Panc1 (cell line): Measurements from ENCODE around the gene UCP3. TPM values are rescaled to one million over a fixed set of nuclear protein-coding genes. Genes with fewer than 3 reads are reported as not detected.

Experiments used
- ATAC-seq: fragments of 200-7000 bp; cut with Tn5 transposase; 2 replicates; pipeline ENCODE4 v1.9.1; 2020; ENCODE audit warnings: mild to moderate bottlenecking, moderate library complexity
- BruUV-seq: library from RNA; stranded (reverse); fragments of 400-500 nt; replicated peaks from 2 replicates; lab custom pipeline; 2021; lab: Mats Ljungman, UMichigan
- CTCF ChIA-PET: fragments of 300-600 bp; sonication (Branson Sonifier 250); formaldehyde crosslinking; loops from one replicate; lab custom pipeline; 2022; ENCODE audit warnings: antibody characterized with exemption; lab: Charles Lee
- POLR2A ChIA-PET: fragments of 300-600 bp; sonication (Branson Sonifier 250); formaldehyde crosslinking; loops from one replicate; lab custom pipeline; 2022; ENCODE audit warnings: antibody characterized with exemption; lab: Charles Lee
- DNase-seq: peaks from one replicate; pipeline ENCODE4 v3.0.0-alpha.2; 2010; ENCODE audit warnings: low read depth, low spot score
- H3K27ac ChIP-seq: 2 replicates; pipeline ENCODE4 v1.5.1; 2011; ENCODE audit warnings: mild to moderate bottlenecking, low read length, inconsistent platforms
- H3K27me3 ChIP-seq: fragments of 200-500 bp; sonication (Bioruptor generic); 2 replicates; pipeline ENCODE4 v1.6.0; 2014; ENCODE audit warnings: low read length, inconsistent platforms; ENCODE audit not compliant: control insufficient read depth, insufficient read depth
- H3K36me3 ChIP-seq: fragments of 200-500 bp; sonication (Bioruptor generic); 2 replicates; pipeline ENCODE4 v1.5.1; 2014; ENCODE audit warnings: inconsistent platforms, mild to moderate bottlenecking, low read length, moderate library complexity; ENCODE audit not compliant: control insufficient read depth, insufficient read depth
- H3K4me1 ChIP-seq: 2 replicates; pipeline ENCODE4 v1.5.1; 2011; ENCODE audit warnings: inconsistent platforms, mild to moderate bottlenecking, low read length, moderate library complexity; ENCODE audit not compliant: control insufficient read depth, insufficient read depth
- H3K4me3 ChIP-seq, 2 experiments: 2 replicates each; pipeline ENCODE4 v1.5.1; 2011 to 2012; ENCODE audit warnings: low read depth in 2 of 2, low read length in 2 of 2, mild to moderate bottlenecking in 2 of 2, inconsistent platforms in 1 of 2, moderate library complexity in 1 of 2
- H3K9me3 ChIP-seq: fragments of 200-500 bp; sonication (Bioruptor generic); 2 replicates; pipeline ENCODE4 v1.5.1; 2014; ENCODE audit warnings: low read depth, mild to moderate bottlenecking, inconsistent platforms, low read length, moderate library complexity; ENCODE audit not compliant: control insufficient read depth, insufficient read depth
- POLR2AphosphoS5 ChIP-seq: IDR thresholded peaks from 2 replicates; pipeline ENCODE4 v1.6.1; 2012; ENCODE audit warnings: mild to moderate bottlenecking, low read depth, low read length, moderate library complexity
- SIN3A ChIP-seq: IDR thresholded peaks from 2 replicates; pipeline ENCODE4 v1.6.1; 2012; ENCODE audit warnings: low read depth, mild to moderate bottlenecking, low read length, moderate library complexity, borderline replicate concordance; ENCODE audit not compliant: insufficient read depth
- TCF7L2 ChIP-seq: IDR thresholded peaks from 2 replicates; pipeline ENCODE4 v1.6.1; 2011; ENCODE audit warnings: mild to moderate bottlenecking, low read depth, low read length, inconsistent platforms
- in situ Hi-C: cut with HindIII; loops from 2 replicates; pipeline ENCODE4 v1.10.0; 2016; ENCODE audit warnings: low sequenced_read_pairs, low pct_unique_long_range_greater_than_20kb
- intact Hi-C: fragments of 100-400 bp; cut with micrococcal nuclease; formaldehyde crosslinking; loops from one replicate; pipeline ENCODE4 v1.10.0; 2022; ENCODE audit not compliant: unreplicated experiment
- total RNA-seq: library from RNA; stranded (reverse); gene quantifications from one replicate; pipeline ENCODE4 v1.2.1, GENCODE V29; 2021; ENCODE audit not compliant: unreplicated experiment
- TF ChIP-seq, protein P1 (sequence below): fragments of 450-650 bp; IDR thresholded peaks from 2 replicates; pipeline ENCODE4 v1.5.1; 2017; ENCODE audit warnings: mild to moderate bottlenecking
- TF ChIP-seq, protein P2 (sequence below), 2 experiments: IDR thresholded peaks; 2 replicates each; pipeline ENCODE4 v1.6.1; 2011 to 2012; ENCODE audit warnings: low read depth in 2 of 2, control low read depth in 1 of 2, low read length in 1 of 2, mild to moderate bottlenecking in 1 of 2, moderate library complexity in 1 of 2; ENCODE audit not compliant: insufficient read depth in 1 of 2

The UCP3 gene
- total RNA-seq, 1 experiment from 2014 or later, result 0.46 TPM

DNA sequence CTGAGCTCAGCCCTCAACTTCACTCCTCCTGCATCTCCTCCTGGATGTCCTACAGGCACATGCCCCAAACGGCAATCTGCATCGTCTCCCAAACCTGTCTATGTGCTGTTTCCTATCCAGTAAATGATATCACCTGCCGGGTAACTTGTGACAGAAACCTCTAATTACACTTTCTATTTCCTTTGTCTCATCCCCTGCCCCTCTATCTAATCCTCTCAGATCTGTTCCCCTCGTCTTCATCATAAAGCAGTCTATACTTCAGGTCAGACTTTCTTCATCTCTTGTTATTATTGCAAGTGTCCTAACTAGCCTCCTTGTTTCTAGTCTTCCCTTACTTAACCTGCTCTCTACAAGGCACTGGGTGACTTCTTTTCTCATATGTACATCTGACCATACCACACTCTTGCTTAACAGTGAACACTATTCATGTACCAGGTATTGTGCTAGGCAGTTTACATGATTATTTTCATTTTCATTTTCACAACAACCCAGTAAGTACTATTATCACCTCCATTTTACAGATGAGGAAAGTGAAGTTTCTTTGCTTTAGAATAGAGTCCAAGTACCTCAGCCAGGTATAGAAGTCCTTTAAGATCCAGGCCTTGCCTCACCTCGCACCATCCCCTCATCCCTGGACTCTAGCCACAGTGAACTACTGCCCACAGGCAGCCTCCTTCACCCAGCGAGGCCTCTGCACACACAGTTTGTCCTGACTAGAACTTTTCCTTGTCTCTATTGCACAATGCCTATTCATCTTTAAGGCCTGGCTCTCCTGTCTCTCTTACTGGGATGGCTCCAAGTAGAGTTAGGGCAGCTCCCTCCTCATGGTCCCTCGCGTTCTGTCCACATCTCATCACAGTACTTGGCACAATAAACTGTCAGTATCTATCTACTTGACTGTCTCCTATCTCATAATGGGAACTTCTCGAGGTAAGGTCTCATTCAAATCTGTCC is 22.1 kb upstream of the UCP3 start:
- BruUV-seq, result no TSS peak
- H3K36me3 ChIP-seq, result no peaks in the 10 kb centered on the region

DNA sequence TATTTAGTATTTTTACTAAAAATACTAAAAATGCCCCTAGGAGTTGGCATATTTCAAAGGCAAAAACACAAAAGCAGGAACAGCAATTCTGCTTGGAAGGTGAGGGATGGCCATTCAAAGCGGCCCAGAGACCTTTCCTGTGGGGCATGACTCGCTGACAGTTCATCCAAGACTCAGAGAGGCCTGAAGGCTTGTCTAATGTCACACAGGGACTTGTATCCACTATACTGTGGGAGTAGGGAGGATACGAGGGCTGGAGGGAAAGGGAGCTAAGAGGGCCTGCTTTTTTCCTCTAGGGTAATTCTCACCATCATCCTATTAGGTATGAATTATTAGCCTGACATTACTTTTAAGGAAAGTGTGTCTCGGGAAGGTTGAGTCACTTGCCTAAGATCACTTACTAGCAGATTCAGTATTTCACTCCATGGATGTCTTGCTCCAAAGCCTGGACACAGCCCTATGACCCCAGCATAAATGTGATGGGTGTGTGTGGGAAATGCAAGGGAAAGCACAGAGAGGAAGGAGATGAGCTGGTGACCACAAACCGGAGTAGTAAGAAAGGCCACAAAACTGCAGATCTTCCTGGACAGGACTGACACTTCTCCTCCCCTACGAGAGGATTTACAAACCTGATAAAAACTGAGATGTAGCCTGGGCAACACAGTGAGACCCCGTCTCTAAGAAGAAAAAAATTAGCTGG is 16.7 kb upstream of the UCP3 start:
- TF ChIP-seq SIN3A, result no peak
- no peak for TF ChIP-seq POLR2AphosphoS5
- TF ChIP-seq, protein P1, sequence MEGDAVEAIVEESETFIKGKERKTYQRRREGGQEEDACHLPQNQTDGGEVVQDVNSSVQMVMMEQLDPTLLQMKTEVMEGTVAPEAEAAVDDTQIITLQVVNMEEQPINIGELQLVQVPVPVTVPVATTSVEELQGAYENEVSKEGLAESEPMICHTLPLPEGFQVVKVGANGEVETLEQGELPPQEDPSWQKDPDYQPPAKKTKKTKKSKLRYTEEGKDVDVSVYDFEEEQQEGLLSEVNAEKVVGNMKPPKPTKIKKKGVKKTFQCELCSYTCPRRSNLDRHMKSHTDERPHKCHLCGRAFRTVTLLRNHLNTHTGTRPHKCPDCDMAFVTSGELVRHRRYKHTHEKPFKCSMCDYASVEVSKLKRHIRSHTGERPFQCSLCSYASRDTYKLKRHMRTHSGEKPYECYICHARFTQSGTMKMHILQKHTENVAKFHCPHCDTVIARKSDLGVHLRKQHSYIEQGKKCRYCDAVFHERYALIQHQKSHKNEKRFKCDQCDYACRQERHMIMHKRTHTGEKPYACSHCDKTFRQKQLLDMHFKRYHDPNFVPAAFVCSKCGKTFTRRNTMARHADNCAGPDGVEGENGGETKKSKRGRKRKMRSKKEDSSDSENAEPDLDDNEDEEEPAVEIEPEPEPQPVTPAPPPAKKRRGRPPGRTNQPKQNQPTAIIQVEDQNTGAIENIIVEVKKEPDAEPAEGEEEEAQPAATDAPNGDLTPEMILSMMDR, result no peak
- TF ChIP-seq, protein P2, sequence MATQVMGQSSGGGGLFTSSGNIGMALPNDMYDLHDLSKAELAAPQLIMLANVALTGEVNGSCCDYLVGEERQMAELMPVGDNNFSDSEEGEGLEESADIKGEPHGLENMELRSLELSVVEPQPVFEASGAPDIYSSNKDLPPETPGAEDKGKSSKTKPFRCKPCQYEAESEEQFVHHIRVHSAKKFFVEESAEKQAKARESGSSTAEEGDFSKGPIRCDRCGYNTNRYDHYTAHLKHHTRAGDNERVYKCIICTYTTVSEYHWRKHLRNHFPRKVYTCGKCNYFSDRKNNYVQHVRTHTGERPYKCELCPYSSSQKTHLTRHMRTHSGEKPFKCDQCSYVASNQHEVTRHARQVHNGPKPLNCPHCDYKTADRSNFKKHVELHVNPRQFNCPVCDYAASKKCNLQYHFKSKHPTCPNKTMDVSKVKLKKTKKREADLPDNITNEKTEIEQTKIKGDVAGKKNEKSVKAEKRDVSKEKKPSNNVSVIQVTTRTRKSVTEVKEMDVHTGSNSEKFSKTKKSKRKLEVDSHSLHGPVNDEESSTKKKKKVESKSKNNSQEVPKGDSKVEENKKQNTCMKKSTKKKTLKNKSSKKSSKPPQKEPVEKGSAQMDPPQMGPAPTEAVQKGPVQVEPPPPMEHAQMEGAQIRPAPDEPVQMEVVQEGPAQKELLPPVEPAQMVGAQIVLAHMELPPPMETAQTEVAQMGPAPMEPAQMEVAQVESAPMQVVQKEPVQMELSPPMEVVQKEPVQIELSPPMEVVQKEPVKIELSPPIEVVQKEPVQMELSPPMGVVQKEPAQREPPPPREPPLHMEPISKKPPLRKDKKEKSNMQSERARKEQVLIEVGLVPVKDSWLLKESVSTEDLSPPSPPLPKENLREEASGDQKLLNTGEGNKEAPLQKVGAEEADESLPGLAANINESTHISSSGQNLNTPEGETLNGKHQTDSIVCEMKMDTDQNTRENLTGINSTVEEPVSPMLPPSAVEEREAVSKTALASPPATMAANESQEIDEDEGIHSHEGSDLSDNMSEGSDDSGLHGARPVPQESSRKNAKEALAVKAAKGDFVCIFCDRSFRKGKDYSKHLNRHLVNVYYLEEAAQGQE (IDR thresholded peaks at IDR 0.05; ENCODE audit: insufficient read depth in 1 of 2, low read depth in 2 of 2, low read length in 1 of 2), result no peak
- no peak for TF ChIP-seq TCF7L2

More for the DNA sequence above, 22.1 kb upstream of the UCP3 start:
- Histone ChIP-seq H3K27me3 (no peaks in the 10 kb centered on the region), H3K27ac (no peak overlapping the region), H3K9me3 (no peaks in the 10 kb centered on the region), H3K4me1 (no peaks in the 10 kb centered on the region), H3K4me3 (no peak overlapping the region)
- in situ Hi-C loops (no loop called here), intact Hi-C loops (no loop called here)
- CTCF ChIA-PET, result no interaction called here
- POLR2A ChIA-PET, result no interaction called here
- DNase-seq (no peak), ATAC-seq (no peak)
- TF ChIP-seq, protein P2 (IDR thresholded peaks at IDR 0.05; ENCODE audit: insufficient read depth in 1 of 2, low read depth in 2 of 2, low read length in 1 of 2), result no peak
- TF ChIP-seq SIN3A (no peak), TCF7L2 (no peak), POLR2AphosphoS5 (no peak)
- TF ChIP-seq, protein P1, result no peak

More for the DNA sequence above, 16.7 kb upstream of the UCP3 start:
- Histone ChIP-seq H3K27ac (no peak overlapping the region), H3K27me3 (no peaks in the 10 kb centered on the region), H3K9me3 (no peaks in the 10 kb centered on the region), H3K36me3 (no peaks in the 10 kb centered on the region), H3K4me3 (no peak overlapping the region), H3K4me1 (no peaks in the 10 kb centered on the region)
- DNase-seq (no peak), ATAC-seq (0 out of 2 replicates have a peak, but pooled peaks have one; percentile 40)
- no TSS peak for BruUV-seq
- intact Hi-C loops, result no loop called here
- ChIA-PET CTCF (no interaction called here), POLR2A (no interaction called here)
- in situ Hi-C loops, result no loop called here
